HCT116 (cell line): ENCODE data around the gene KY. TPM values are rescaled to one million over a fixed set of nuclear protein-coding genes. Genes with fewer than 3 reads are reported as not detected.

Experiments
- ATAC-seq: fragments of 200-7000 bp; cut with Tn5 transposase; 2 replicates; pipeline ENCODE4 v1.9.1; 2020; ENCODE audit warnings: mild to moderate bottlenecking, moderate library complexity
- BruUV-seq: library from RNA; stranded (reverse); fragments of 400-500 nt; replicated peaks from 2 replicates; lab custom pipeline; 2021; lab: Mats Ljungman, UMichigan
- CTCF ChIA-PET: fragments of 300-600 bp; sonication (Branson Sonifier 250); formaldehyde crosslinking; loops from one replicate; lab custom pipeline; 2021; ENCODE audit warnings: antibody characterized with exemption; lab: Charles Lee
- POLR2A ChIA-PET: fragments of 300-600, 350-600 bp; sonication (Branson Sonifier 250); formaldehyde crosslinking; loops from one replicate; lab custom pipeline; 2021; ENCODE audit warnings: antibody characterized with exemption; lab: Charles Lee
- RAD21 ChIA-PET, 2 experiments: fragments of 300-600 bp; sonication (Branson Sonifier 250); formaldehyde crosslinking; loops; one replicate each; lab custom pipeline; 2023; ENCODE audit warnings: low total read pairs in 2 of 2; ENCODE audit not compliant: uncharacterized antibody in 2 of 2, unreplicated experiment in 2 of 2, low non-redundant PET in 1 of 2; lab: Charles Lee
- DNase-seq: peaks from one replicate; pipeline ENCODE4 v3.0.0-alpha.2; 2010; ENCODE audit warnings: low read depth, low spot score
- H2AFZ ChIP-seq: fragments of 200-600 bp; shearing (Covaris generic), sonication (generic); 2 replicates; pipeline ENCODE4 v1.6.1; 2017; ENCODE audit warnings: low read depth, mixed run types, mixed read lengths, antibody characterized with exemption, low read length; ENCODE audit not compliant: poor library complexity, severe bottlenecking
- H3K27ac ChIP-seq: 2 replicates; pipeline ENCODE4 v1.5.1; 2012; ENCODE audit warnings: low read depth, low read length
- H3K27me3 ChIP-seq: fragments of 200-600 bp; sonication (generic); 2 replicates; pipeline ENCODE4 v1.6.1; 2016; ENCODE audit warnings: mixed run types, low read length, mixed read lengths; ENCODE audit not compliant: insufficient read depth
- H3K36me3 ChIP-seq, 2 experiments: fragments of 200-500 bp in 1 of 2; fragments of 200-600 bp in 1 of 2; sonication (Bioruptor generic) in 1 of 2; sonication (generic) in 1 of 2; 2 replicates each; pipeline versions ENCODE4 v1.5.1 to v1.6.1; 2014 to 2016; ENCODE audit warnings: low read length in 2 of 2, inconsistent platforms in 1 of 2, mixed read lengths in 1 of 2, mixed run types in 1 of 2; ENCODE audit not compliant: insufficient read depth in 2 of 2, control insufficient read depth in 1 of 2
- H3K4me1 ChIP-seq, 2 experiments: fragments of 200-600 bp in 1 of 2; sonication (generic) in 1 of 2; 2 replicates each; pipeline versions ENCODE4 v1.5.1 to v1.6.1; 2012 to 2017; ENCODE audit warnings: low read length in 2 of 2, inconsistent platforms in 1 of 2, mild to moderate bottlenecking in 1 of 2, mixed read lengths in 1 of 2, mixed run types in 1 of 2, moderate library complexity in 1 of 2; ENCODE audit not compliant: insufficient read depth in 2 of 2, control insufficient read depth in 1 of 2
- H3K4me2 ChIP-seq: fragments of 200-600 bp; sonication (generic); 2 replicates; pipeline ENCODE4 v1.6.1; 2017; ENCODE audit warnings: mixed run types, low read length, mixed read lengths
- H3K4me3 ChIP-seq, 2 experiments: fragments of 200-600 bp in 1 of 2; sonication (generic) in 1 of 2; replicated peaks in 1 of 2; 2 replicates each; pipeline ENCODE4 v1.5.1; 2011 to 2016; ENCODE audit warnings: low read length in 2 of 2, control low read depth in 1 of 2, low read depth in 1 of 2, mild to moderate bottlenecking in 1 of 2, mixed read lengths in 1 of 2, mixed run types in 1 of 2
- H3K79me2 ChIP-seq: fragments of 200-600 bp; sonication (generic); 2 replicates; pipeline ENCODE4 v1.6.1; 2017; ENCODE audit warnings: mild to moderate bottlenecking, mixed run types, low read length, moderate library complexity, mixed read lengths; ENCODE audit not compliant: insufficient read depth
- H3K9ac ChIP-seq: fragments of 200-600 bp; sonication (generic); 2 replicates; pipeline ENCODE4 v1.6.1; 2016; ENCODE audit warnings: low read length, mixed read lengths
- H3K9me2 ChIP-seq: fragments of 200-600 bp; sonication (generic), shearing (Covaris generic); 2 replicates; pipeline ENCODE4 v1.6.1; 2017; ENCODE audit warnings: mixed run types, mild to moderate bottlenecking, moderate library complexity; ENCODE audit not compliant: insufficient read depth
- H3K9me3 ChIP-seq, 2 experiments: fragments of 200-500 bp in 1 of 2; fragments of 200-600 bp in 1 of 2; sonication (Bioruptor generic) in 1 of 2; sonication (generic) in 1 of 2; 2 replicates each; pipeline ENCODE4 v1.6.1; 2014 to 2017; ENCODE audit warnings: low read length in 2 of 2, mixed read lengths in 2 of 2, inconsistent platforms in 1 of 2, low read depth in 1 of 2, mild to moderate bottlenecking in 1 of 2, mixed run types in 1 of 2, moderate library complexity in 1 of 2; ENCODE audit not compliant: control insufficient read depth in 1 of 2, insufficient read depth in 1 of 2
- H4K20me1 ChIP-seq: fragments of 200-600 bp; sonication (generic), shearing (Covaris generic); 2 replicates; pipeline ENCODE4 v1.6.1; 2017; ENCODE audit warnings: mixed run types, mild to moderate bottlenecking, moderate library complexity; ENCODE audit not compliant: insufficient read depth
- ATF3 ChIP-seq: IDR thresholded peaks from 2 replicates; pipeline ENCODE4 v1.6.1; 2012
- CBX3 ChIP-seq: IDR thresholded peaks from 2 replicates; pipeline ENCODE4 v1.6.1; 2012; ENCODE audit warnings: low read depth
- CEBPB ChIP-seq: IDR thresholded peaks from 2 replicates; pipeline ENCODE4 v1.6.1; 2012; ENCODE audit warnings: low read depth
- EGR1 ChIP-seq: IDR thresholded peaks from 2 replicates; pipeline ENCODE4 v1.6.1; 2012; ENCODE audit warnings: low read depth
- ELF1 ChIP-seq: IDR thresholded peaks from 2 replicates; pipeline ENCODE4 v1.6.1; 2012; ENCODE audit warnings: low read depth, borderline replicate concordance
- EZH2 ChIP-seq: fragments of 200-600 bp; sonication (generic); IDR thresholded peaks from 2 replicates; pipeline ENCODE4 v1.6.1; 2017; ENCODE audit warnings: antibody characterized with exemption, mixed run types
- EZH2phosphoT487 ChIP-seq: fragments of 200-600 bp; IDR thresholded peaks from 2 replicates; pipeline ENCODE4 v1.6.1; 2018; ENCODE audit warnings: antibody characterized with exemption, borderline replicate concordance
- JUND ChIP-seq: IDR thresholded peaks from 2 replicates; pipeline ENCODE4 v1.6.1; 2012
- POLR2A ChIP-seq: IDR thresholded peaks from 2 replicates; pipeline ENCODE4 v1.7.0; 2011; ENCODE audit warnings: borderline replicate concordance; ENCODE audit not compliant: insufficient read depth, insufficient read length; ENCODE audit errors: extremely low read depth
- POLR2AphosphoS5 ChIP-seq: IDR thresholded peaks from 2 replicates; pipeline ENCODE4 v1.6.1; 2011; ENCODE audit warnings: mild to moderate bottlenecking, low read depth, low read length, moderate library complexity
- RAD21 ChIP-seq: IDR thresholded peaks from 2 replicates; pipeline ENCODE4 v1.6.1; 2012; ENCODE audit warnings: low read depth, mild to moderate bottlenecking
- REST ChIP-seq: IDR thresholded peaks from 2 replicates; pipeline ENCODE4 v1.6.1; 2012; ENCODE audit warnings: low read depth
- SIN3A ChIP-seq: IDR thresholded peaks from 2 replicates; pipeline ENCODE4 v1.6.1; 2012; ENCODE audit warnings: low read depth
- SRF ChIP-seq: IDR thresholded peaks from 2 replicates; pipeline ENCODE4 v1.6.1; 2012; ENCODE audit warnings: low read depth
- TCF7L2 ChIP-seq: IDR thresholded peaks from 2 replicates; pipeline ENCODE4 v1.7.0; 2011; ENCODE audit warnings: borderline replicate concordance, inconsistent platforms; ENCODE audit not compliant: insufficient read depth, insufficient read length; ENCODE audit errors: extremely low read depth
- YY1 ChIP-seq: IDR thresholded peaks from 2 replicates; pipeline ENCODE4 v1.6.1; 2011; ENCODE audit warnings: low read length, low read depth, moderate library complexity, mild to moderate bottlenecking; ENCODE audit not compliant: insufficient replicate concordance; ENCODE audit errors: extremely low read depth
- ZNF274 ChIP-seq: fragments of 200-500 bp; sonication (Bioruptor generic); IDR thresholded peaks from 2 replicates; pipeline ENCODE4 v1.6.1; 2014; ENCODE audit warnings: mild to moderate bottlenecking, low read depth, low read length, inconsistent platforms
- intact Hi-C: fragments of 100-400 bp; cut with micrococcal nuclease; formaldehyde crosslinking; loops from 2 replicates; pipeline ENCODE4 v1.10.0; 2022
- total RNA-seq: library from RNA; stranded (reverse); gene quantifications from one replicate; pipeline ENCODE4 v1.2.1, GENCODE V29; 2021; ENCODE audit not compliant: unreplicated experiment

KY gene
- total RNA-seq, 1 experiment from 2014 or later: not detected

DNA sequence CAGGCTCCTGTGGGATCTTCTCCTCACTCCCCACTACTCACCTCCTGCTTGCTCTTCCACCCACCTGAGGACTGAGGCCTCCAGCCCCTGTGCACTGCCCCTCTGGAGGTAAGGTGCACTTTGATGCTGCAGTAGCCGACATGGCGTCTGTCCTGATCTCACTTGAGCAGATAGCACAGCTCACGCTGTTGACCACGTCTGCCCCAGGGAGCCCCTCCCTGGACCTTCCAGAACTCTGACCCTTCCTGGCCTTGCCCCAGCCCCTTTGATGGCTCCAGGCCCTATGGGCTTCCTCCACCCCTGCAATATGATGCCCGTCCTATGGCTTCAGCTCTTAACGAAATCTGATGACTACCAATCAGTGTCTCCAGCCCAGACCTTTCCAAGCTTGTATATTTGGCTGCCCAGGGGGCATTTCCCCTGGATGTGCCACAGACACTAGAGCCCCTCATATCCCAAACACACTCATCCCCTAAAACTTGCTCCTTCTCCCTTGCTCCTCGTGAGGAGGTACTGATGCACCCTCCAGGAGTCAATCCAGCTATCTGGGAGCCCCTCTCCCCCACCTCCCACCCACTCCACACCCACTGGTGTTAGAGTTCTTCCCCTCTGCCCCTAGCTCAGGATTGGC is 27.1 kb downstream of the KY start:
- H3K9me3 ChIP-seq: no peaks in the 10 kb centered on the region
- TF ChIP-seq SRF (no peak), TCF7L2 (no peak), SIN3A (no peak), ATF3 (no peak)
- RAD21 ChIA-PET: no interaction called here
- POLR2A ChIA-PET: no interaction called here
- peaks cover 0 to 3% of the 10 kb centered on the region in 2 experiments; a peak in 1 of 4 replicates for H3K4me1 ChIP-seq
- no peak overlapping the region for H2AFZ ChIP-seq
- CTCF ChIA-PET: no interaction called here
- H3K4me3 ChIP-seq: no peak overlapping the region
- no peaks in the 10 kb centered on the region for H3K9me2 ChIP-seq
- no peaks in the 10 kb centered on the region for H3K79me2 ChIP-seq
- H3K4me2 ChIP-seq: no peak overlapping the region
- no peaks in the 10 kb centered on the region for H3K36me3 ChIP-seq
- intact Hi-C loops: no loop called here
- H4K20me1 ChIP-seq: no peaks in the 10 kb centered on the region
- H3K27ac ChIP-seq: no peak overlapping the region
- H3K9ac ChIP-seq: no peak overlapping the region
- DNase-seq: no peak
- no peaks in the 10 kb centered on the region for H3K27me3 ChIP-seq
- BruUV-seq: no TSS peak
- no peak for ATAC-seq

- ATAC-seq (no peak), DNase-seq (no peak)
- no peak overlapping the region for H3K27ac ChIP-seq
- no peaks in the 10 kb centered on the region for H4K20me1 ChIP-seq
- H3K9me2 ChIP-seq: no peaks in the 10 kb centered on the region
- H3K79me2 ChIP-seq: no peaks in the 10 kb centered on the region
- no peak overlapping the region for H3K4me3 ChIP-seq
- H3K27me3 ChIP-seq: no peaks in the 10 kb centered on the region
- intact Hi-C loops: no loop called here
- H3K9me3 ChIP-seq: no peaks in the 10 kb centered on the region
- H3K4me2 ChIP-seq: no peak overlapping the region
- no peak overlapping the region for H3K9ac ChIP-seq
- ChIA-PET CTCF (no interaction called here), RAD21 (no interaction called here), POLR2A (no interaction called here)
- H3K4me1 ChIP-seq: peaks cover 0 to 3% of the 10 kb centered on the region in 2 experiments; a peak in 1 of 4 replicates
- no peaks in the 10 kb centered on the region for H3K36me3 ChIP-seq
- no peak overlapping the region for H2AFZ ChIP-seq
- no TSS peak for BruUV-seq
- TF ChIP-seq ZNF274 (no peak), EZH2phosphoT487 (no peak), SIN3A (no peak), RAD21 (no peak), YY1 (no peak), SRF (no peak), CBX3 (no peak), JUND (no peak), EZH2 (no peak), REST (no peak), ELF1 (no peak), TCF7L2 (no peak), POLR2AphosphoS5 (no peak), EGR1 (no peak), CEBPB (no peak), ATF3 (no peak), POLR2A (no peak)
These were observed 27.9 kb downstream of the KY start for GRCh38 chr3:134622806-134623365.
